ENCODE results near the gene TAF4B.

The TAF4B gene

GRCh38 chr18:26208977-26209376, 17.3 kb upstream of the TAF4B start:
- CTCF ChIA-PET, result no interaction called here
- TF ChIP-seq EGR2 (tag by site-specific recombination; IDR thresholded peaks at IDR 0.05; ENCODE audit: low read depth), result no peak
- TF ChIP-seq, protein P1, sequence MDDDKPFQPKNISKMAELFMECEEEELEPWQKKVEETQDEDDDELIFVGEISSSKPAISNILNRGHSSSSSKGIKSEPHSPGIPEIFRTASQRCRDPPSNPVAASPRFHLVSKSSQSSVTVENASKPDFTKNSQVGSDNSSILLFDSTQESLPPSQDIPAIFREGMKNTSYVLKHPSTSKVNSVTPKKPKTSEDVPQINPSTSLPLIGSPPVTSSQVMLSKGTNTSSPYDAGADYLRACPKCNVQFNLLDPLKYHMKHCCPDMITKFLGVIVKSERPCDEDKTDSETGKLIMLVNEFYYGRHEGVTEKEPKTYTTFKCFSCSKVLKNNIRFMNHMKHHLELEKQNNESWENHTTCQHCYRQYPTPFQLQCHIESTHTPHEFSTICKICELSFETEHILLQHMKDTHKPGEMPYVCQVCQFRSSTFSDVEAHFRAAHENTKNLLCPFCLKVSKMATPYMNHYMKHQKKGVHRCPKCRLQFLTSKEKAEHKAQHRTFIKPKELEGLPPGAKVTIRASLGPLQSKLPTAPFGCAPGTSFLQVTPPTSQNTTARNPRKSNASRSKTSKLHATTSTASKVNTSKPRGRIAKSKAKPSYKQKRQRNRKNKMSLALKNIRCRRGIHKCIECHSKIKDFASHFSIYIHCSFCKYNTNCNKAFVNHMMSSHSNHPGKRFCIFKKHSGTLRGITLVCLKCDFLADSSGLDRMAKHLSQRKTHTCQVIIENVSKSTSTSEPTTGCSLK (tag by site-specific recombination; IDR thresholded peaks at IDR 0.05), result no peak
- no peak for TF ChIP-seq ZNF792 (tag by site-specific recombination; IDR thresholded peaks at IDR 0.05)
- no peak for TF ChIP-seq ZNF266 (tag by site-specific recombination; IDR thresholded peaks at IDR 0.05; ENCODE audit: low read depth)
- no peak for TF ChIP-seq ZBTB48 (tag by site-specific recombination; IDR thresholded peaks at IDR 0.05)
- no peak for TF ChIP-seq ZNF324 (tag by site-specific recombination; IDR thresholded peaks at IDR 0.05)
- TF ChIP-seq, protein P2, sequence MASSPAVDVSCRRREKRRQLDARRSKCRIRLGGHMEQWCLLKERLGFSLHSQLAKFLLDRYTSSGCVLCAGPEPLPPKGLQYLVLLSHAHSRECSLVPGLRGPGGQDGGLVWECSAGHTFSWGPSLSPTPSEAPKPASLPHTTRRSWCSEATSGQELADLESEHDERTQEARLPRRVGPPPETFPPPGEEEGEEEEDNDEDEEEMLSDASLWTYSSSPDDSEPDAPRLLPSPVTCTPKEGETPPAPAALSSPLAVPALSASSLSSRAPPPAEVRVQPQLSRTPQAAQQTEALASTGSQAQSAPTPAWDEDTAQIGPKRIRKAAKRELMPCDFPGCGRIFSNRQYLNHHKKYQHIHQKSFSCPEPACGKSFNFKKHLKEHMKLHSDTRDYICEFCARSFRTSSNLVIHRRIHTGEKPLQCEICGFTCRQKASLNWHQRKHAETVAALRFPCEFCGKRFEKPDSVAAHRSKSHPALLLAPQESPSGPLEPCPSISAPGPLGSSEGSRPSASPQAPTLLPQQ (tag by site-specific recombination; IDR thresholded peaks at IDR 0.05), result no peak
- TF ChIP-seq PBX3 (CRISPR knock-in tag; IDR thresholded peaks at IDR 0.05), result no peak
- no peak for TF ChIP-seq ZNF169 (tag by site-specific recombination; IDR thresholded peaks at IDR 0.05)
- TF ChIP-seq ZNF10 (tag by site-specific recombination; IDR thresholded peaks at IDR 0.05), result no peak
- TF ChIP-seq ZNF214 (tag by site-specific recombination; IDR thresholded peaks at IDR 0.05; ENCODE audit: borderline replicate concordance), result no peak
- TF ChIP-seq, protein P3, sequence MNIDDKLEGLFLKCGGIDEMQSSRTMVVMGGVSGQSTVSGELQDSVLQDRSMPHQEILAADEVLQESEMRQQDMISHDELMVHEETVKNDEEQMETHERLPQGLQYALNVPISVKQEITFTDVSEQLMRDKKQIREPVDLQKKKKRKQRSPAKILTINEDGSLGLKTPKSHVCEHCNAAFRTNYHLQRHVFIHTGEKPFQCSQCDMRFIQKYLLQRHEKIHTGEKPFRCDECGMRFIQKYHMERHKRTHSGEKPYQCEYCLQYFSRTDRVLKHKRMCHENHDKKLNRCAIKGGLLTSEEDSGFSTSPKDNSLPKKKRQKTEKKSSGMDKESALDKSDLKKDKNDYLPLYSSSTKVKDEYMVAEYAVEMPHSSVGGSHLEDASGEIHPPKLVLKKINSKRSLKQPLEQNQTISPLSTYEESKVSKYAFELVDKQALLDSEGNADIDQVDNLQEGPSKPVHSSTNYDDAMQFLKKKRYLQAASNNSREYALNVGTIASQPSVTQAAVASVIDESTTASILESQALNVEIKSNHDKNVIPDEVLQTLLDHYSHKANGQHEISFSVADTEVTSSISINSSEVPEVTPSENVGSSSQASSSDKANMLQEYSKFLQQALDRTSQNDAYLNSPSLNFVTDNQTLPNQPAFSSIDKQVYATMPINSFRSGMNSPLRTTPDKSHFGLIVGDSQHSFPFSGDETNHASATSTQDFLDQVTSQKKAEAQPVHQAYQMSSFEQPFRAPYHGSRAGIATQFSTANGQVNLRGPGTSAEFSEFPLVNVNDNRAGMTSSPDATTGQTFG (tag by site-specific recombination; IDR thresholded peaks at IDR 0.05; ENCODE audit: borderline replicate concordance), result no peak
- no peak for TF ChIP-seq ZNF48 (tag by site-specific recombination; IDR thresholded peaks at IDR 0.05)
- no peak for TF ChIP-seq ZNF621 (tag by site-specific recombination; IDR thresholded peaks at IDR 0.05)
- TF ChIP-seq ZBTB7A (tag by site-specific recombination; IDR thresholded peaks at IDR 0.05; ENCODE audit: low read depth), result no peak
- no peak for TF ChIP-seq ZBTB17 (tag by site-specific recombination; IDR thresholded peaks at IDR 0.05)
- TF ChIP-seq GFI1B (tag by site-specific recombination; IDR thresholded peaks at IDR 0.05), result no peak
- no peak for TF ChIP-seq ZNF707 (tag by site-specific recombination; IDR thresholded peaks at IDR 0.05)
- TF ChIP-seq REST (tag by site-specific recombination; IDR thresholded peaks at IDR 0.05), result no peak
- no peak for TF ChIP-seq ZIC2 (tag by site-specific recombination; IDR thresholded peaks at IDR 0.05)
- H3K4me1 ChIP-seq (ENCODE audit: control insufficient read depth, insufficient read depth, low read length), result no peaks in the 10 kb centered on the region
- H3K36me3 ChIP-seq (ENCODE audit: control insufficient read depth in 2 of 2, insufficient read depth in 1 of 2, low read length in 2 of 2), result no peaks in the 10 kb centered on the region
- no peak overlapping the region for H3K4me3 ChIP-seq (ENCODE audit: low read depth, low read length)
- H3K9me3 ChIP-seq (ENCODE audit: control insufficient read depth, insufficient read depth, low read depth, low read length), result no peaks in the 10 kb centered on the region
- no peak overlapping the region for H3K27ac ChIP-seq (ENCODE audit: extremely low read depth, low read depth, low read length)
- POLR2A ChIA-PET, result no interaction called here

All from HEK293 (cell line).